LNCaP clone FGC (cell line): ENCODE results near the gene IRGC.
"Not testable (repeated sequence)": the region's sequence is repeated elsewhere in the genome, so short reads cannot be mapped to it uniquely, and the experiment has no call there.

Experiments used
- DNase-seq: peaks from one replicate; pipeline ENCODE4 v3.0.0-alpha.2; 2011; ENCODE audit warnings: low read depth
- H3K4me3 ChIP-seq: 2 replicates; pipeline ENCODE4 v1.5.1; 2011; ENCODE audit warnings: mild to moderate bottlenecking, low read depth, low read length, control low read depth
- CTCF ChIP-seq: IDR thresholded peaks from 2 replicates; pipeline ENCODE4 v1.5.1; 2012; ENCODE audit warnings: mild to moderate bottlenecking; ENCODE audit not compliant: control insufficient read depth, insufficient read depth; ENCODE audit errors: extremely low read depth

The IRGC gene

GRCh38 chr19:43760941-43761340, 45.1 kb downstream of the IRGC start:
- no peak for DNase-seq
- no peak for TF ChIP-seq CTCF
- no peak overlapping the region for H3K4me3 ChIP-seq

GRCh38 chr19:43762814-43763213, 46.9 kb downstream of the IRGC start:
- no peak for DNase-seq
- no peak for TF ChIP-seq CTCF
- no peak overlapping the region for H3K4me3 ChIP-seq

- DNase-seq, result no peak
- no peak overlapping the region for H3K4me3 ChIP-seq
- no peak for TF ChIP-seq CTCF
These were observed 47.6 kb downstream of the IRGC start for GRCh38 chr19:43763473-43763939.

- not testable (repeated sequence) for H3K4me3 ChIP-seq, DNase-seq
These were observed 48.8 kb downstream of the IRGC start for GRCh38 chr19:43764684-43765083.

GRCh38 chr19:43765109-43765876, 49.4 kb downstream of the IRGC start:
- no peak for TF ChIP-seq CTCF
- no peak for DNase-seq
- H3K4me3 ChIP-seq, result no peak overlapping the region

- no peak overlapping the region for H3K4me3 ChIP-seq
- no peak for DNase-seq
- no peak for TF ChIP-seq CTCF
These were observed 50.8 kb downstream of the IRGC start for GRCh38 chr19:43766755-43767043.

- no peak for DNase-seq
- no peak for TF ChIP-seq CTCF
- no peak overlapping the region for H3K4me3 ChIP-seq
These were observed 51.4 kb downstream of the IRGC start for GRCh38 chr19:43767316-43767715.
